SK-N-MC (cell line): Measurements from ENCODE around the gene GDF11.

Experiments used
- DNase-seq: peaks from one replicate; pipeline ENCODE4 v3.0.0-alpha.2; 2011; ENCODE audit warnings: low read depth, low spot score
- H3K27ac ChIP-seq: fragments of 200-600 bp; sonication (generic); 2 replicates; pipeline ENCODE4 v1.5.1; 2016; ENCODE audit warnings: mixed run types
- H3K36me3 ChIP-seq: fragments of 200-600 bp; sonication (generic); 2 replicates; pipeline ENCODE4 v1.6.1; 2017; ENCODE audit warnings: antibody characterized with exemption, low read length, mixed read lengths; ENCODE audit not compliant: insufficient read depth
- H3K4me3 ChIP-seq: fragments of 200-600 bp; sonication (generic); 2 replicates; pipeline ENCODE4 v1.5.1; 2016
- H3K9ac ChIP-seq: fragments of 200-600 bp; sonication (generic); 2 replicates; pipeline ENCODE4 v1.8.0; 2017; ENCODE audit warnings: mixed run types, mixed read lengths; ENCODE audit not compliant: insufficient read length
- H3K9me3 ChIP-seq: fragments of 200-600 bp; sonication (generic); 2 replicates; pipeline ENCODE4 v1.6.1; 2017; ENCODE audit warnings: low read depth, mild to moderate bottlenecking, antibody characterized with exemption, low read length, moderate library complexity, mixed read lengths
- EZH2 ChIP-seq: fragments of 200-600 bp; sonication (generic); IDR thresholded peaks from one replicate; pipeline ENCODE4 v1.6.1; 2017; ENCODE audit warnings: antibody characterized with exemption
- FOXP2 ChIP-seq: optimal IDR thresholded peaks from 2 replicates; pipeline ENCODE3; 2011; ENCODE audit warnings: mild to moderate bottlenecking, moderate library complexity; ENCODE audit not compliant: insufficient read depth; ENCODE audit errors: extremely low read length, control extremely low read depth
- POLR2AphosphoS5 ChIP-seq: IDR thresholded peaks from 2 replicates; pipeline ENCODE4 v1.6.1; 2012; ENCODE audit warnings: mild to moderate bottlenecking, low read depth, low read length, borderline replicate concordance

GDF11 gene

DNA sequence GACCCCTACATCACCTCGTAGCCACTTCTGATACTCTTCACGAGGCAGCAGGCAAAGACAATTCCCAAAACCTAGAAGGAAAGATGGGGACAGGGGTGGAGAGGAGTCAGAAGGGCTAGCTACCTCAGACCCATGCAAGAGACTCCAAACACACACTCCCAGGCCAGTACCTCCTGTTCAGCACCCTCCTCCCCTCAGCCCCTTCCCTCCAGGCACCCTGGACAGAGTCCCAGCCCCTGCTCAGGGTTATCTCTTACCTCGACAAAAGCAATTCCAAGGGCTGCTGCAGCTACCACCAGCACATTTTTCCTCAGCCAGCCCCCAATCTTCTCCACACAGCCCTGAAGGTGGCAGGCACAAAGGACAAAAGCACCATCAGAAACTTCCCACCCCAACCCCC is 17.4 kb upstream of the GDF11 start:
- Histone ChIP-seq H3K4me3 (no peak overlapping the region), H3K9me3 (no peaks in the 10 kb centered on the region), H3K27ac (no peak overlapping the region), H3K36me3 (peaks cover 32% of the 10 kb centered on the region), H3K9ac (no peak overlapping the region)
- no peak for DNase-seq
- TF ChIP-seq POLR2AphosphoS5 (no peak), EZH2 (no peak), FOXP2 (no peak)

DNA sequence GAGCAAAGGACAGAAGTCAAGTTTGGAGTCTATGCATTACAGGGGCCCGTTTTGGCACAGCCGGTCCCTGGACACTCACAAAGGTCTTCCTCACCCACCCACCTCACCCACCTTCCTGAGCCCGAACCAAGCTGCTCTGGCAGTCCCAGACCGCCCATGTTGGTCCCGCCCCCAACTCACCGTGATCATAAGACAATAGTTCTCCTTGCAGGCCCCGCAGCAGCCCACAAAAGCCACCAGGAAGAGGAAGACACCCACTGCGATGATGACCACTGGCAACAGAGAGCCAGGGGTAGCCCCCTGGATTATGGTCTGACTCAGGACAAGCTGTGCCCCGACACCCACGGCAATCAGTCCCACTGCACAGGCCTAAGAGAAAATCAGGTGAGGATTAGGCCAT is 16.0 kb upstream of the GDF11 start:
- peaks cover 32% of the 10 kb centered on the region for H3K36me3 ChIP-seq
- H3K27ac ChIP-seq = no peak overlapping the region

DNA sequence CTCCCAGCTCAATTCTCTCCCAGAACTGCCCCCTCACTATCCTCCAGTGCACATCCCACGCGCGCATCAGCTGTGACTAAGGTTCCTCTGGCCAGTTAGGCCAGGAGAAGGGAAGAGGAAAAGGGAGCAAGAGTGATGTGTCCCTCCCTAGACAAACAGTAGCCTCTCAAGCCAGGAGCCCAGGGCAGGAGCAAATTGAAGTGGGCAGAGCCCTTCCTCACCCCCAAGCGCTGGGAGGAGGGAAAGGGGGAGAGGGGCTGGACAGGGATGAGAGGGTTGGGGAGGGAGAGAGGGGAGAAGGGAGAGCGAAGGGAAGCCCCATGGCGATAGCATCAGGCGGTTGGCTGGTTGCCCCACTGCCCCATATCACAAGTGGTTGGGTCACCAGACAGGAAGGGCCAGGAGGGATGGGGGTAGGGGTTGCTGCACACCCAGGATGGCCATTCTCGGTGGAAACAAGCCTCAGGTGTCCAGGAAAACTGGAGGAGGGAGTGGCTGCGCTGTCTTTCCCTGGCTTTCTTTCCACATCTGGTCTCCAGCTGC is 15.2 kb upstream of the GDF11 start:
- peak overlapping the region; percentile 87 for H3K4me3 ChIP-seq
- no peak for DNase-seq
- H3K27ac ChIP-seq = no peak overlapping the region
- H3K9ac ChIP-seq = peak overlapping the region; percentile 87
- TF ChIP-seq FOXP2 (no peak), EZH2 (no peak), POLR2AphosphoS5 (no peak)
- H3K9me3 ChIP-seq = no peaks in the 10 kb centered on the region
- H3K36me3 ChIP-seq = peaks cover 32% of the 10 kb centered on the region

More for the DNA sequence above, 16.0 kb upstream of the GDF11 start:
- Histone ChIP-seq H3K4me3 (peak overlapping the region; percentile 87), H3K9ac (peak overlapping the region; percentile 87), H3K9me3 (no peaks in the 10 kb centered on the region)
- TF ChIP-seq POLR2AphosphoS5 = no peak
- TF ChIP-seq FOXP2 = no peak
- TF ChIP-seq EZH2 = no peak
- no peak for DNase-seq

DNA sequence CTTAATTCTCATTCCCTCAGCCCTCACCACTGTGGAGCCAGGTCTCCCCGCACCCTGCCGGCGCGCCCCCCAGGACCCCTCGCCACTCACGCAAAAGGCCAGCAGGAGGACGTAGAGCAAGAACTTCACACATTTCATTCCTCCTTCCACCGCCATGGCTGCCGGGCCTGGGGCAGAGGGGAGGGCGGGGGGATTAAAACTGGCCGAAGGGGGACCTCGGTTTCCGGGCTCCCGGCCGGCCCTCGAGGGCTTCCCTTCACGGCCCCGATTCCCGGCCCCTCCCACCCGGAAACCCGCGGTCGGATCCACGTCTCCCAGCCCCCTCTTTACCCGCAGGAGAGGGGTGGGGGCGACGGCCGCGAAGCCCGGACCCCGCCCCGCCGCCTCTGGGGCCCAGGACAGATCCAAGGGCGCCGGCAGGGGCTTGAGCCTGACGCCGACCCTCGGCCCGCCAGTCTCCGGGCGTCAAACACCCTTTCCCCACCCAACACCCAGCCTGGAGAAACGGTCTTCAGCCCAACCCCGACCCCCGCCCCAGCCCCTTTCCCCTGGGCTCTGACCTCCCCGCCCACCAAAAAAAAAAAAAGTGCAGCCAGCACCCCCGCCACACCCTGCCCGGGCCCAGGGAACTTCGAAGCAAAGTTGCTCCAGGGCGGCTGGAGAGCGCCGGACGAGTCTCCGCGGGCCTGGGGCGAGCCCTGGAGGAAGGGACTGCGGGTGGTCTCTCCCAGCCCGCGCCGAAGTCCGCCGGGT is 14.6 kb upstream of the GDF11 start:
- Histone ChIP-seq H3K9me3 (no peaks in the 10 kb centered on the region), H3K4me3 (peak overlapping the region; percentile 87), H3K9ac (peak overlapping the region; percentile 87), H3K36me3 (peaks cover 32% of the 10 kb centered on the region), H3K27ac (peak overlapping the region; percentile 65)
- DNase-seq = no peak
- TF ChIP-seq POLR2AphosphoS5 = no peak; the same call in 1 of the 2 replicates
- TF ChIP-seq EZH2 = no peak
- TF ChIP-seq FOXP2 = no peak

DNA sequence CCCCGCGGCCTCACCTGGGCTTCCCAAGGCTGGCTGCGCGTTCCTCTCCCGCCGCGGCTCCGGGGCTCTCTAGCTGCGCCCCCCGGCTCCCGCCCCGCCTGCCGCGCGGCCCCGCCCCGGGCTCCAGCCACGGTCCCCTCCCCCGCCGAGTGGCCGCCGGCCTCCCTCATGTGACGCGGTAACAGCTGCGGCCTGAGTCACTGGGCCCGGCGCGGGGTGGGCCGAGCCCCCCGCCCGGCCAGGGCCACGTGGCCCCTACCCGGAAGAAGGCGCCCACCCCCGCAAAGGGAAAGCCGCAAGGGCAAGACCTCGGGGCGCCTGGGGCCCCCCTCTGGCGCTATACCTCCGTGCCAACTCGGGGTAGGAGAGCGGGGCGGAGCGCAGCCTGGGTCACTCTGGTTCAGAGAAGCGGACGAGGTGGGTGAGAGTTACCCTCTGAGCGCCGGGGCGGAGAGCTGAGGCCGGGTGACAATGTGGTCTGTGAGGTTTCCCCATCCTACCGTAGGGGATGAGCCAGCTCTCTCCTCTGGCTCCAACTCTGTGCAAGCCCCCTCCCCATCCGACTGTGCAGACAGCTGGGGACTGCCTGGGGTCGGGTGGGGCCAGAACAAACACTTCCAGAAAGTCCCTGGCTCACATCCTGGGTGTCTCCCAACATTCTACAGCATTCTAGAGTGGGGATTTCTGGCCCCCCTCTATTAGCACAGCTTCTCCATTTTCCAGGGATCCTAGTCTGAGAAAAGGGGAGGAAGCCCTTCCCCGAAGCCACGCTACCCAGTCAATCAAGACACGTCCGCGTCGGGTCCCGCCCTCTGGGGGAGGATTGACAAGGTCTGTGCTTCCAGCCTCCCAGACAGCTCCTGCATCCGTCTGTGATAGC is 13.7 kb upstream of the GDF11 start, which contains the start of gene CD63:
TSS of gene CD63 (minus strand) at position 71 of the 880 bp plus-strand sequence. CDS start 668 bp downstream, outside the sequence.
- no peak for DNase-seq
- Histone ChIP-seq H3K4me3 (peak within 1 kb of the TSS; percentile 87), H3K27ac (peak within 1 kb of the TSS; percentile 65), H3K9ac (peak within 1 kb of the TSS; percentile 87), H3K9me3 (no peaks in the 10 kb centered on the region), H3K36me3 (peaks cover 27% of the 10 kb centered on the region)
- TF ChIP-seq FOXP2 (no peak), POLR2AphosphoS5 (peak; percentile 71)

DNA sequence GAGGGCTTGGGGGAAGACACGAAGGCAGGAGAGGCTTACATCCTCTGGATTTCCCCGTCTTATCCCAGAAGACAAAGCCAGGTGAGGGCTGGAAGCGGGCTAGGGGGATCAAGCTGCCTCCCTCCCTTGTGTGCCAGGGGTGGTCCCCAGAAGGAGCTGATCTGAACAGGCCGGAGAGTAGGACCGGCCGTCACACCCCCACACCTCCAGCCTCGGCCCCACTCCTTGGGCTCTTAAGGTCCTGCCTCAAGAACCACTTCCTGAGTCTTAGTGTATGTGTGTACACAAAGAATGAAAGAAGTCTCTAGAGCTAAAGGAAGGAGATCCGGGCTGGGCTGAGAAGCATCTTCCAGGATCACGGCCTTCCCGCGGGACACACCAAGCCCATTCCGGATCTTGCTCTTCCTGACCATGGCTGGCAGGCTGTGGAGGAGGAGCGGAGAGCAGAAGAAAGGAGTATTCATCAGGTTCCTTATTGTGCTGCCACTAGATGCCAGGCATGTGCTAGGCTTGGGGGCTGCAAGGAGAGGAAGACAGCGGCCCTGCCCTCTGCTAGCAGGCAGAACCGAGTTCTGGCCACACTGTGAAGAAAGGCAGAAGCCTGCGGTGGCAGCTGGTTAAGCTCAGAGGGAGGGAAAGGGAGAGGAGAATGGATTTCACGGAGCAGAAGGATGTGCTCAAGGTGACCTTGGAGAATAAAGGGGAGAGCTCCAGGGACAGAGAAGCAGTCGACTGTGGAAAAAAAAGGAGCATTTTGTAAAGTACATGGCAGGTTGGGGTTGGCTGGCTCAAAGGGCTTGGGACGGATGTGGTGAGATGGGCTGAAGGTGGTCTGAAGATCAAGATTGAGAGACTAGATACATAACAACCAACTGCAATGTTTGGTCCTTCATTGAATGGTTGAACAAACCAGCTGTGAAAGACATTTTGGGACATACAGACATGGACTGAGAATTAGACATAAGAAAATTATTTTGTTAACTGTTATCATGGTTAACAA is 12.8 kb upstream of the GDF11 start:
- H3K27ac ChIP-seq = peak overlapping the region; percentile 46
- H3K9ac ChIP-seq = no peak overlapping the region
- DNase-seq = no peak
- no peak for TF ChIP-seq FOXP2
- TF ChIP-seq EZH2 = no peak
- no peak; the same call in 1 of the 2 replicates for TF ChIP-seq POLR2AphosphoS5
- H3K36me3 ChIP-seq = peaks cover 19% of the 10 kb centered on the region
- no peaks in the 10 kb centered on the region for H3K9me3 ChIP-seq
- H3K4me3 ChIP-seq = peak overlapping the region; percentile 87

DNA sequence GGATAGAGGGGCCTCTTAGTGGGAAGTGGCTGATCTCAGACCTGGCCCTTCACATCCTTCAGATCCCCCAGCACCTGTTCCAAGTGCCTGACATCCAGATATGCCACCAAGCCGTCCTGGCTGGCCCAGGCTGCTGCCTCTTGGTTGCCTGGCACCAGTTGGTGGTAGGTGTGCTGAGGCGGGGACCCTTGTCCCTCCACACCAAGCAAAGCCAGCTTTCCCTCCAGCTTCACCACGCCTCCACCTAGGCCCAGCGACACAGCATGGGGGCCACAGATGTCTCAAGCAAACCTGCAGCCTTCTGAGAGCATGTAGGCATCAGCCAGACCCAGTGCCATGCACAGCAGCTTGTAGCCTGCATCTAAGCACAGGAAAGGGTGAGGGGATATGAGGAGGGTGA is 10.6 kb upstream of the GDF11 start:
- DNase-seq = no peak
- TF ChIP-seq EZH2 = no peak
- no peak for TF ChIP-seq FOXP2
- TF ChIP-seq POLR2AphosphoS5 = no peak
- H3K27ac ChIP-seq = no peak overlapping the region
- no peak overlapping the region for H3K4me3 ChIP-seq
- H3K9me3 ChIP-seq = no peaks in the 10 kb centered on the region
- no peaks in the 10 kb centered on the region for H3K36me3 ChIP-seq
- H3K9ac ChIP-seq = no peak overlapping the region
